GM18505 (cell line): Measurements from ENCODE around the gene PODXL2.
"Not testable (repeated sequence)": the region's sequence is repeated elsewhere in the genome, so short reads cannot be mapped to it uniquely, and the experiment has no call there.

Experiments used
- ATAC-seq: cut with Tn5 transposase; IDR thresholded peaks from one replicate; pipeline ENCODE4 v1.9.1; 2021; ENCODE audit not compliant: unreplicated experiment
- POLR2A ChIP-seq: IDR thresholded peaks from 4 replicates; pipeline ENCODE4 v1.6.1; 2011; ENCODE audit warnings: borderline replicate concordance; ENCODE audit not compliant: insufficient read depth, insufficient read length; ENCODE audit errors: extremely low read depth

Gene PODXL2

DNA sequence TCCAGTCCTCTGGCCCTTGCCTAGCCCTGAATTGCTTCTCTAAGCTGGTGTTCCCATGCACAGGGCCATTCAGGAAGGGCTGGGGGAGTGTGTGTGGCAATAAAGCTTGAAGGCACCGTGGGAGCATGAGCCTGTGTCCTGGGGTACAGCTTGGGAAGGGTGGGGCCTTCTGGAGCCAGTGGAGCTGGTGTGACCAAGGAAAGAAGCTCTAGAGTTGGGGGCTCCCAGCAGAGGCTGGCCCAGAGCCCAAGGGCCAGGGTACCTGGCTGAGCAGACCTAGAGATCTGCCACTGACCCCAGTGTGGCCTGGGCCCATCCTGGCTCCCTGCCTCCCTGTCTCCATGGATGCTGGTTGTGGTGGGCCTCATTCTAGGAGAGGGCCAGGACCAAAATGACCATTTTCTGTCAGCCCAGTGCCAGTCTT, 51.8 kb downstream of the PODXL2 start:
- no peak for TF ChIP-seq POLR2A
- ATAC-seq = no peak

DNA sequence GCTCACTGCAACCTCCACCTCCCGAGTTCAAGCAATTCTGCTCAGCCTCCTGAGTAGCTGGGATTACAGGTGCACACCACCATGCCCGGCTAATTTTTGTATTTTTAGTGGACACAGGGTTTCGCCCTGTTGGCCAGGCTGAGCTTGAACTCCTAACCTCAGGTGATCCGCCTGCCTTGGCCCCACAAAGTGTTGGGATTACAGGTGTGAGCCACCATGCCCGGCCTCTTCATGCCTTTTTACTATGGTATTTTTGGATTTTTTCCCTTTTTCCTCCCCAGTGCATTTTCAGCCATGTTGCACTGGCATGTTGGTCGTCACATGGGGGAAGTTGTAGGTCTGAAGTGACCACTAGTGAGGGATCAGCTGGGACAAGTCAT, 53.2 kb downstream of the PODXL2 start:
- ATAC-seq = not testable (repeated sequence)

DNA sequence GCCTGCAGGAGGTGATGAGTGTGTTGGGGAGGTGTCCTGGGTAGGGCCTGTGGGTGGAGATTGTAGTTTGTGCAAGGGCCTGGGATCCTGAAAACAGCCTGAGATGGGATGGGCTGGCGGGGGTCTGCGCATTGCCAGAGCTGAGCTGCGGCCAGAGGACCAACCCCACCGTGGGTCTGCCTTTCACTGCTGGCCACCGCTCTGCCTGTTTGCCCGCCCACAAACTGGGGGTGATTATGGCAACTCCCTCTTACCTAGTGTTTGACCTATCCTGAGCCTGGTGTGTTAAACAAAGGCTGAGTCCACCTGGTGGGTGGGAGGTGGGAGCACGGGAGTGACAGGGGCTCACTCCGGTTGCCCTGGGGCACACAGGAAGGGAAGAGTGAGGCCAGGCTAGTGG, 53.6 kb downstream of the PODXL2 start:
- no peak for TF ChIP-seq POLR2A
- ATAC-seq = no peak

DNA sequence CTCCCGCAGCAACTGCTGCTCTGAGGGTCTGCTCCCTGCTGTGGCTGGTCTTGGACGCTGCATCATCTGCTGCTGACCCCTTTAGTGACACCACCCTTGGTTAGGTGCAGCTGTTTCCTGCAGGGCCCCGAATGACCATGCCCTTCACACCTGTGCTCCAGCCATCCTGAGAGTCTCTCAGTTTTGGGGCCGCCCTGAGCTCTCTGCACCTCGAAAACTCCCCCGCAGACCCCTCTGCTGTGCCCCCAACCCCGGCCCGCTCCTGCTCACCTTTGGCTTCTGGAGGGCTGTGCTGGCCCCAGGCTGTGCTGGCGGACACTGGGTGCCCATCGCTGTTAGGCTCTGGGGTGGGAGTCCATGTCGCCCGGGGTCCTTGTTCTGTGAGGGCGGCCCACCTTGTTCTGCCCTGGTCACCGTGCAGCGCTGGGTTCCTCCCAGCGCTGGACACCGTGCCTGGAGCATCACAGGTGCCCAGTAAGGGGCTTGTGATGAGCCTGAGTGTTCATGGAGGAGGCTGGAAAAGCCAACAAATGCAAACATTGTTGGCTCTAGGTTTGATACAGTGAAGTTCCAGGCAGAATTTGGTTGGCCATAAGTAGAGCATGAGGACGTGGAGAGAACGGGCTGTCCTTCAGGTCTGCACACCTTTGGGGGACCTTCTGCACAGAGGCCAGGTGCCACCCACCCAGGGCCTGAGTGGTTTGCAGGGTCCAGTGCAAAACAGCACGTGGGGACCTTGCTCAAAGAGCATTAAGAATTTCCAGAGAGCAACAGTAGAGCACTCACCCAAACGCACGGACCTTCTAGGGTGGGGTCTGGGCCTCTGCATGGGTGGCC, 56.1 kb downstream of the PODXL2 start:
- TF ChIP-seq POLR2A = no peak
- no peak for ATAC-seq

DNA sequence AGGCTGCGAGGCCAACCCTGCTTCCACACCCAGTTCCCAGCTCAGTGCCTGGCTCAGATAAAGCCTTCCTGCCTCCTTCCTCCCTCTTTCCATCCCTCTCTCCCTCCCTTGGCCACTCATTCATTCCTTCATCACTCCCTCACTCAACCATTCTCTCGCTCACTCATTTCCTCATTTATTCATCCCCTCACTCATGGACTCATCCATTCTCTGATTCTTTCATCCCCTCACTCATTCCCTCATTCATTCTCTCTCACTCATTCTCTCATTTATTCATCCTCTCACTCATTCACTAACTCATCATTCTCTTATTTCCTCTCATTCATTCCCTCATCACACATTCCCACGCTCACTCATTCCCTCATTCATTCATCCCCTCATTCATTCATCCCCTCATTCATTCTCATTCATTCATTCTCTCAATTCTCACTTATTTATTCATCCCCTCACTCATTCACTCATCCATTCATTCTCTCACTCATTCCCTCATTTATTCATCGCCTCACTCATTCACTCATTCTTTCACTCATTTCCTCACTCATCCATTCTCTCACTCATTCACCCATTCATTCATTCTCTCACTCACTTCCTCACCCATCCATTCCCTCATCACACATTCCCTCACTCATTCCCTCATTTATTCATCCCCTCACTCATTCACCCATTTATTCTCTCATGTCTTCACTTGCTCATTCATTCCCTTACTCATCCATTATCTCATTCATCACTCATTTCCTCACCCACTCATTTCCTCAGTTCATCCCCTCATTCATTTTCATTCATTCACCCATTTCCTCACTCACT, 56.9 kb downstream of the PODXL2 start:
- ATAC-seq = no peak
- TF ChIP-seq POLR2A = no peak

DNA sequence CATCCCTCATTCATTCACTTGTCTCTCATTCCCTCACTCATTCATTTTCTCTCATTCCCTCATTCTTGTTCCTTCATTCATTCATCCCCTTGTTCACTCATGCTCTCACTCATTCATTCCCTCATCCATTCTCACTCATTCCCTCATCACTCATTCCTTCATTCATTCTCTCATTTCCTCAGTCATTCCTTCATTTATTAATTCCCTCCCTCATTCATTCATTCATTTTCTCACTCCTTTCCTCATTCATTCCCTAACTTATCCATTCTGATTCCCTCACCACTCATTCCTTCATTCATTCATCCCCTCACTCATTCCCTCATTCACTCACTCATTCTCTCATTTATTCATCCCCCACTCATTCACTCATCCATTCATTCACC, 57.5 kb downstream of the PODXL2 start:
- ATAC-seq = no peak

DNA sequence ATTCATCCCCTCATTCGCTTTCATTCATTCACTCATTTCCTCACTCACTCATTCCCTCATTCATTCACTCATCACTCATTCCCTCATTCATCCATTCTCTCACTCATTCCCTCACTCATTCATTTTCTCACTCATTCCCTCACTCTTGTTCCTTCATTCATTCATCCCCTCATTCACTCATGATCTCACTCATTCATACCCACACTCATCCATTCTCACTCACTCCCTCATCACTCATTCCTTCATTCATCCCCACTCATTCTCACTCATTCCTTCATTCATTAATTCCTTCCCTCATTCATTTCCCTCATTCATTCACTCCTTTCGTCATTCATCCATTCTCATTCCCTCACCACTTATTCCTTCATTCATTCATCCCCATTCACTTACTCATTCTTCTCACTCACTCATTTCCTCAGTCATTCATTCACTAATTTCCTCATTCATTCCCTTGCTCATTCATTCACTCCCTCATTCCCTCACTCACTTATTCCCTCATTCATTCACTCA, 58.3 kb downstream of the PODXL2 start:
- TF ChIP-seq POLR2A = no peak

More for the DNA sequence above, 57.5 kb downstream of the PODXL2 start:
- TF ChIP-seq POLR2A = no peak

DNA sequence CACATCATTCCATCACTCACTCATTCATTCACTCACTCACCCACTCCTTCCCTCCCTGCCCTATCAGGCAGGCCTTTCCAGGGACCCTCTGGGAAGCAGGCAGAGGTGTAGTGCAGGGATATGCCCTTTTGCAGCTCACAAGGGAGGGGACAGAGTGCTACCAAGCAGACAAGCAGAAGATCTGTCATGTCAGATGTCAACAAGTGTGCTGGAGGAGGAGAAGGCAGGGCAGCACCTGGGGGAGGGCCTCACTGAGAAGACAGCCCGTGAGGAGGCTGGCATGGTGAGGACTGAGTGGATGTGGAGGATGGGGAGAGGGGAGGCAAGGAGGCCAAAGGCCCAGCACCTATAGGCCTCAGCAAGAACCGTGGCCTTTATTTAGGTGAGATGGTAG, 59.0 kb downstream of the PODXL2 start:
- ATAC-seq = no peak
- TF ChIP-seq POLR2A = no peak

More for the DNA sequence above, 58.3 kb downstream of the PODXL2 start:
- no peak for ATAC-seq

DNA sequence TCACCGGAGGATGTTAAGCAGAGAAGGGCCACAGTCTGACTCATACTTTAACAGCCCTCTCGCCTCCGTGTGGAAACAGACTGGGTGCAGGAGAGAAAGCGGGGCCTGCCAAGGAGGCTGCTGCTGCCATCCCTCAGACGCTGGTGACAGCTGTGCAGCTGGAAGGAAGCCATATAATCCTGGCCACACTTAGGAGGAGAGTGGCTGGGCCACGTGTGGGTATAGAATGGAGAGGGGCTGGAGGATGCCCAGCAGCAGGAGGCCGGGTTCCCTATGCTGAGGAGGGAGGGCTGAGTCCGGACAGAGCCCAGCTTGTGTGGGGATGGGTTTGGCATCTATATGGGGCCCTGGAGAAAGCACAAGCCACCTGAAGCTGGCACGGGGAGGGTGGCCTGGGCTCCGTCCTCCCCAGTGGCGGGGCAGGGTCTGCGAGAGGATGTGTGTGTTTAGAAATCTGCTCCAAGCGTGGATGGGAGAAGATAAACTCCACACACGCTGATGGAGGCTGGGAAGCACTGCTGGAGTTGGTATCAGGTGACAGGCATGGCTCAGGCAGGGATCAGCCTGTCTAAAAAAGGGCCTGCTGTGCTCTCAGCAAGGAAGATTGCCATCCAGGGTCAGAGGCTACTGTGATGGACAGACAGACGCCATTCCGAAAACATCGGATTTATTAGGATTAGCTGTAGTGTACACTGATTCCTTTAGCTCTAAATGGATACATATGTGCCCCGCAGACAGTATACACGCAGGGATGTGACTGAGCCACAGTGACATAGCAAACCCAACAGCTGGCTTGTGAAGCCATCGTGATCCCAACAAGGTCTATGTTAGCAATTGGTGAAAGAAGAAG, 59.7 kb downstream of the PODXL2 start:
- no peak for ATAC-seq
- TF ChIP-seq POLR2A = no peak

DNA sequence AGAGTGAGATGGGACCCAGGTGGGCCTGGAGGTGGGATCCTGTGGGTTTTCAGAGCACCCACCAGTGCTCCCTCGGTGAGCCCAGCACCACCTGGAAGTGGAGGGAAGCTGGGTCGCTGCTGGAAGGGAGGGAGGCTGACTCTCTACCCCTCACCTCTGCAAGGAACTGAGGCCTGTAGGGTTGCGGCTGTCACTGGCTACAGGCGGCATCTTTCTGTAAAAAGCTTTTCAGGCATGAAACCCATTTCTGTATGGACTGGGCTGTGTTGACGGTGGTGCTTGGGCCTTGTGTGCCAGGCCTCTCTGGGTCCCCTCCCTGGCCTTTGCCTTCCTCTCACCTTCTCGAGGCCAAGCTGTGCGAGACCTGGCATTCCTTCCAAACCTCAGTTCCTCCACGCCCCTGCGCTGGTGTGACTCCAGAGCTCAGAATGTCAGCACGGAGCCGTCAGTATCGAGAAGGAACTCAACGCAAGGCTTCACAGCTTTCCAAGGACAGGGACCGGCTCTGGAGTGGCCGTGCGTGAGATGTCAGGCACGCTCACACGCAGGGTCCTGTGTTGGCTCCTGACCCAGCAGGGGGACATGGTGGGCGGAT, 60.4 kb downstream of the PODXL2 start:
- TF ChIP-seq POLR2A = no peak
- ATAC-seq = no peak

DNA sequence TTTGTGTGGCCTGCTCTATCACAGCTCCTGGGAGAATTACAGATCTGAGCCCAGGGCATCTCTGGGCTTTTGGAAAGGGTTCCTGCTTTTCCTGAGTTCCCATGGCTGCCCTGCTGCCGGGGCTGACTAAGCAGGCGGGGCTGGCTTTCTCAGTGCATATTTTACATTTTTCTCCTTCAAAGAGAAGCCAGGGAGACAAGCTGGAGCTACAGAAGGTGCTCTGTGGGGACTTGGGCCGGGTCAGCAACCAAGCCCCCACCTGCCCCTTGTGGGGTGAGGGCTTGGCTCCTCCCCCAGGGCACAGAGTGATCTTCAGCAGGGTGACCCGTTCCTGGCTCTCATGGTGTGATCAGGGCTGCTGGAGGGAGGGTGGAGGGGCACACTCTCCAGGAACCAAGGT, 61.1 kb downstream of the PODXL2 start:
- no peak for TF ChIP-seq POLR2A

DNA sequence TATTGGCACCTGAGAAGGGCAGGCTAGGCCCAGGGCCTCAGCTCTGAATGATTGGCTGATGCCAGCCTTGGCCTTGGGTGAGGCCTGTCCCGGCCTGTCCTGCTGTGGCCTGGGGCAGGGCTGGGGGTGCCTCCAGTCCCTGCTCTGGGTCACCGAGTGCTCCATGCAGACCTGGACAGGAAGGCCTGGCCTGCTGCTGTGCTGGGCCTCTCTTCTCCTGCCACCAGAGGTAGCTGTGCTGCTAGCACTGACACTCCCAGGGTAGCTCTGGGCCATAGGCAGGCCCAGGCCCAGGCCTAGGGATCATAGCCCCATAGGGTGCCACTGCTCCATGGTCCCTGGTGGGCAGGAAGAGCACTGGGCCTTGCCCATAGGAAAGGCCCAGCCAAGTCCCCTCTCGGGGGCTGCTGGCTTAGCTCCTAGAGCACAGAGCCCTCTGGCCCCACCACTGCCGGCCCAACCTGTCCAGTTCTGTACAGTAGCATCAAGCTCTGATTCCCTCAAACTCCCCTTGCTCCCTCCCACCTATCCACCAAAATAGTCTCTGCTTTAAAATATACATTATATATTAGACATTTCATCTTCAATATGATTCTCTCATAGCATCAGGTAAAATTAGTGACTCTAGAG, 62.0 kb downstream of the PODXL2 start:
- no peak for ATAC-seq
- TF ChIP-seq POLR2A = no peak

More for the DNA sequence above, 61.1 kb downstream of the PODXL2 start:
- no peak for ATAC-seq
